Panc1 (cell line): ENCODE measurements around the gene ADARB1. TPM values are rescaled to one million over a fixed set of nuclear protein-coding genes. Genes with fewer than 3 reads are reported as not detected.

Experiments
- ATAC-seq: fragments of 200-7000 bp; cut with Tn5 transposase; 2 replicates; pipeline ENCODE4 v1.9.1; 2020; ENCODE audit warnings: mild to moderate bottlenecking, moderate library complexity
- BruUV-seq: library from RNA; stranded (reverse); fragments of 400-500 nt; replicated peaks from 2 replicates; lab custom pipeline; 2021; lab: Mats Ljungman, UMichigan
- CTCF ChIA-PET: fragments of 300-600 bp; sonication (Branson Sonifier 250); formaldehyde crosslinking; loops from one replicate; lab custom pipeline; 2022; ENCODE audit warnings: antibody characterized with exemption; lab: Charles Lee
- POLR2A ChIA-PET: fragments of 300-600 bp; sonication (Branson Sonifier 250); formaldehyde crosslinking; loops from one replicate; lab custom pipeline; 2022; ENCODE audit warnings: antibody characterized with exemption; lab: Charles Lee
- DNase-seq: peaks from one replicate; pipeline ENCODE4 v3.0.0-alpha.2; 2010; ENCODE audit warnings: low read depth, low spot score
- H3K27ac ChIP-seq: 2 replicates; pipeline ENCODE4 v1.5.1; 2011; ENCODE audit warnings: mild to moderate bottlenecking, low read length, inconsistent platforms
- H3K27me3 ChIP-seq: fragments of 200-500 bp; sonication (Bioruptor generic); 2 replicates; pipeline ENCODE4 v1.6.0; 2014; ENCODE audit warnings: low read length, inconsistent platforms; ENCODE audit not compliant: control insufficient read depth, insufficient read depth
- H3K36me3 ChIP-seq: fragments of 200-500 bp; sonication (Bioruptor generic); 2 replicates; pipeline ENCODE4 v1.5.1; 2014; ENCODE audit warnings: inconsistent platforms, mild to moderate bottlenecking, low read length, moderate library complexity; ENCODE audit not compliant: control insufficient read depth, insufficient read depth
- H3K4me1 ChIP-seq: 2 replicates; pipeline ENCODE4 v1.5.1; 2011; ENCODE audit warnings: inconsistent platforms, mild to moderate bottlenecking, low read length, moderate library complexity; ENCODE audit not compliant: control insufficient read depth, insufficient read depth
- H3K4me3 ChIP-seq, 2 experiments: 2 replicates each; pipeline ENCODE4 v1.5.1; 2011 to 2012; ENCODE audit warnings: low read depth in 2 of 2, low read length in 2 of 2, mild to moderate bottlenecking in 2 of 2, inconsistent platforms in 1 of 2, moderate library complexity in 1 of 2
- H3K9me3 ChIP-seq: fragments of 200-500 bp; sonication (Bioruptor generic); 2 replicates; pipeline ENCODE4 v1.5.1; 2014; ENCODE audit warnings: low read depth, mild to moderate bottlenecking, inconsistent platforms, low read length, moderate library complexity; ENCODE audit not compliant: control insufficient read depth, insufficient read depth
- CTCF ChIP-seq: fragments of 450-650 bp; IDR thresholded peaks from 2 replicates; pipeline ENCODE4 v1.5.1; 2017; ENCODE audit warnings: mild to moderate bottlenecking
- POLR2AphosphoS5 ChIP-seq: IDR thresholded peaks from 2 replicates; pipeline ENCODE4 v1.6.1; 2012; ENCODE audit warnings: mild to moderate bottlenecking, low read depth, low read length, moderate library complexity
- REST ChIP-seq, 2 experiments: IDR thresholded peaks; 2 replicates each; pipeline ENCODE4 v1.6.1; 2011 to 2012; ENCODE audit warnings: low read depth in 2 of 2, control low read depth in 1 of 2, low read length in 1 of 2, mild to moderate bottlenecking in 1 of 2, moderate library complexity in 1 of 2; ENCODE audit not compliant: insufficient read depth in 1 of 2
- SIN3A ChIP-seq: IDR thresholded peaks from 2 replicates; pipeline ENCODE4 v1.6.1; 2012; ENCODE audit warnings: low read depth, mild to moderate bottlenecking, low read length, moderate library complexity, borderline replicate concordance; ENCODE audit not compliant: insufficient read depth
- TCF7L2 ChIP-seq: IDR thresholded peaks from 2 replicates; pipeline ENCODE4 v1.6.1; 2011; ENCODE audit warnings: mild to moderate bottlenecking, low read depth, low read length, inconsistent platforms
- in situ Hi-C: cut with HindIII; loops from 2 replicates; pipeline ENCODE4 v1.10.0; 2016; ENCODE audit warnings: low sequenced_read_pairs, low pct_unique_long_range_greater_than_20kb
- intact Hi-C: fragments of 100-400 bp; cut with micrococcal nuclease; formaldehyde crosslinking; loops from one replicate; pipeline ENCODE4 v1.10.0; 2022; ENCODE audit not compliant: unreplicated experiment
- total RNA-seq: library from RNA; stranded (reverse); gene quantifications from one replicate; pipeline ENCODE4 v1.2.1, GENCODE V29; 2021; ENCODE audit not compliant: unreplicated experiment

The ADARB1 gene
- total RNA-seq, 1 experiment from 2014 or later, result 15.0 TPM

GRCh38 chr21:45250272-45250671 is 175.9 kb downstream of the ADARB1 start:
- H3K9me3 ChIP-seq, result no peaks in the 10 kb centered on the region
- no peak overlapping the region for H3K4me3 ChIP-seq
- CTCF ChIA-PET, result no interaction called here
- no peak overlapping the region for H3K27ac ChIP-seq
- BruUV-seq, result no TSS peak
- no peaks in the 10 kb centered on the region for H3K27me3 ChIP-seq
- ATAC-seq (no peak), DNase-seq (no peak)
- POLR2A ChIA-PET, result no interaction called here
- no peaks in the 10 kb centered on the region for H3K36me3 ChIP-seq
- intact Hi-C loops (no loop called here), in situ Hi-C loops (no loop called here)
- peaks cover 10% of the 10 kb centered on the region for H3K4me1 ChIP-seq
- TF ChIP-seq TCF7L2 (no peak), REST (IDR thresholded peaks at IDR 0.05; ENCODE audit: insufficient read depth in 1 of 2, low read depth in 2 of 2, low read length in 1 of 2) (no peak), SIN3A (no peak), POLR2AphosphoS5 (no peak), CTCF (no peak)

DNA sequence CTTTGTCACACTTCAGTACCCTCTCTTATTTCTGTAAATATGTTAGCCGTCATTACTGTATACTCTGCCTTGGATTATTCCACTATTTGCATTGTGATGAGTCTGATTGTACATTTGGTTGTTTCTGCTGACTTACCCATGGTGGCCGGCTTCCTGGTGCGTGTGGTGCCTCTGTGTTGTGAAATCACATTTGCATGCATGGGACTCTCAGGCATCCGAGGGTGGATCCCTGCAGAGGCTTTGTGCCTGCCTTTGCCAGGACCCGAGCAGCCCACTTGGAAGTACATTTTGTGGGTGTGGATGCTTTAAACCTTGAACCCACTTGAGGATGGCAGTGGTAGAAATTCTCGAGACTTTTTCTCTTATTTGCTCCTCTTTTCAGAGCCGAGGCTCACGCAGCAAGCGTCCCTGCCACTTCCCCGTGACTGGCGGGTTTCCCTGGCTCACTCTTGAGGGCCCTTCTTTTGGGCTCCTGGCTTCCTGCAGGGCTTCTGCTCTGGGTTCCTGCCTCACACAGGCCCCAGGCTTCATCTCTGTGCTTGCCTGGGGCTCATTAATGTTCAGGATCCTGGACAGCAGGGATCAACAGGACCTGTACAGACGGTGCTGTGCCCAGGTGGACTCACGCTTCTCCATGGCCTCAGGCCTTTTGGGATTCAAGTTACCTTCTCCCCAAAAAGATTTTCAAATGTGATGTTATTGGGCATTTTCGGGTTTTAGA is 176.7 kb downstream of the ADARB1 start:
- ChIA-PET CTCF (no interaction called here), POLR2A (no interaction called here)
- Histone ChIP-seq H3K36me3 (no peaks in the 10 kb centered on the region), H3K4me1 (peaks cover 10% of the 10 kb centered on the region), H3K4me3 (no peak overlapping the region), H3K9me3 (no peaks in the 10 kb centered on the region), H3K27me3 (no peaks in the 10 kb centered on the region), H3K27ac (no peak overlapping the region)
- no TSS peak for BruUV-seq
- TF ChIP-seq TCF7L2, result no peak
- no peak for TF ChIP-seq SIN3A
- TF ChIP-seq CTCF, result no peak
- no peak for DNase-seq
- in situ Hi-C loops, result no loop called here
- intact Hi-C loops, result no loop called here
- ATAC-seq, result no peak
